NCI-H2081 treated with DMSO at 0.1 percent for 48 hours (cell line): ENCODE data around the gene VWA8.

Experiments
- DNase-seq: peaks from one replicate; lab custom pipeline; 2025; lab: John Stamatoyannopoulos, UW

The VWA8 gene

GRCh38 chr13:41520016-41520659, 440.8 kb downstream of the VWA8 start:
- no peak for DNase-seq
